GM12872 (cell line): ENCODE measurements around the gene PCED1B.

Source experiments
- TF ChIP-seq, protein P1 (sequence below): IDR thresholded peaks from 3 replicates; pipeline ENCODE4 v1.5.1; 2011; ENCODE audit warnings: low read depth, mild to moderate bottlenecking, low read length, moderate library complexity; ENCODE audit not compliant: insufficient read depth

PCED1B gene

DNA sequence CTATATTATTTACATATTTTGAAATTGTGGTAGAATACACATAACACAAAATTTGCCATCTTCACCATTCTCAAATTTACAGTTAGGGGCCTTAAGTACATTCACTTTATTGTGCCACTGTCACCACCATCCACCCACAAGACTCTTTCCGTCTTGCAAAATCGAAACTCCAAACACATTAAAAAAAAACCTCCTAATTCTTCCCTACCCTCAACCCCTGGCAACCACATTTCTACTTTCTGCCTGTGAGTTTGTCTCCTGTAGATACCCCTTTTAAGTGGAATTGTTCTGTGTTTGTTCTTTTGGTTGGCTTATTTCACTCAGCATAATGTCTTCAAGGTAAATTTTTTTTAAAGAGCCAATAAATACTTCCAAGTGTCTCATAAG, 32.0 kb downstream of the PCED1B start:
- TF ChIP-seq, protein P1, sequence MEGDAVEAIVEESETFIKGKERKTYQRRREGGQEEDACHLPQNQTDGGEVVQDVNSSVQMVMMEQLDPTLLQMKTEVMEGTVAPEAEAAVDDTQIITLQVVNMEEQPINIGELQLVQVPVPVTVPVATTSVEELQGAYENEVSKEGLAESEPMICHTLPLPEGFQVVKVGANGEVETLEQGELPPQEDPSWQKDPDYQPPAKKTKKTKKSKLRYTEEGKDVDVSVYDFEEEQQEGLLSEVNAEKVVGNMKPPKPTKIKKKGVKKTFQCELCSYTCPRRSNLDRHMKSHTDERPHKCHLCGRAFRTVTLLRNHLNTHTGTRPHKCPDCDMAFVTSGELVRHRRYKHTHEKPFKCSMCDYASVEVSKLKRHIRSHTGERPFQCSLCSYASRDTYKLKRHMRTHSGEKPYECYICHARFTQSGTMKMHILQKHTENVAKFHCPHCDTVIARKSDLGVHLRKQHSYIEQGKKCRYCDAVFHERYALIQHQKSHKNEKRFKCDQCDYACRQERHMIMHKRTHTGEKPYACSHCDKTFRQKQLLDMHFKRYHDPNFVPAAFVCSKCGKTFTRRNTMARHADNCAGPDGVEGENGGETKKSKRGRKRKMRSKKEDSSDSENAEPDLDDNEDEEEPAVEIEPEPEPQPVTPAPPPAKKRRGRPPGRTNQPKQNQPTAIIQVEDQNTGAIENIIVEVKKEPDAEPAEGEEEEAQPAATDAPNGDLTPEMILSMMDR, result no peak

DNA sequence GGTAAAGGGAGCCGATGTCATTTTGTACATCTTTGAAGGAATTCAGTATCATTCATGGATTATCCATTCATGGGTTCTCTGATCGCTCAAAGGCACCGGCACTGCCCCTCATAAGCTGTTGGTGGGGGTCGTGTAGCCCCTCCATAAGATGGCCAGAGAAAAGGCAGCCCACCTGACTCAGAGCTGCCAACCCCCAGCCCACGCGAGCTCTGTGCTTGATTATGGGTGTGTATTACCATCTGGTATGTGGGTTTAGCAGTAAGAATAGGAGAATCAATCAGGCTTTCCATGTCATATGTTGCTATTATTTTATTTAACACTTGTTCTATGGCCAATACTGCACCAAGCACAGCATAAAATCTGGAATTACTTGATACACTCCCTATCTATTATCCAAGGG, 32.4 kb downstream of the PCED1B start:
- TF ChIP-seq, protein P1, result no peak

DNA sequence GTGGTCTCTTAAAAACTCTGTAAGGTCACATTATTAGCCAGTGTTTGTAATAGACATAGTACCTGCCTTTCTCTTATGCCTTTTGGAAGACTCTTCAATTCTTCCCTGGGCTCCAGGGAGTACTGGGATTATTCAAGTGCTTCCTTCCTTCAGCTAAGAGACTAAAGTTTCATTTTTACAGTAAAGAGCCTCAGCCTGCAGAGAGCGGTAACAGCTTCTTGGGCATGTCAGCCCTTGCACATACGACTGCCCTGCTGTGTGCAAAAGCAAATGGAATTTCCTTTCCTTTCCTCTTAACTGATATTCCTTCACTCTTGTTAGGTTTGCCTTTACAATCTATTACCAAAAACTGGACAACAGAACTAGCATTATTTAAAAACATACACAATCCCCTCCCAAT, 33.3 kb downstream of the PCED1B start:
- TF ChIP-seq, protein P1, result no peak

DNA sequence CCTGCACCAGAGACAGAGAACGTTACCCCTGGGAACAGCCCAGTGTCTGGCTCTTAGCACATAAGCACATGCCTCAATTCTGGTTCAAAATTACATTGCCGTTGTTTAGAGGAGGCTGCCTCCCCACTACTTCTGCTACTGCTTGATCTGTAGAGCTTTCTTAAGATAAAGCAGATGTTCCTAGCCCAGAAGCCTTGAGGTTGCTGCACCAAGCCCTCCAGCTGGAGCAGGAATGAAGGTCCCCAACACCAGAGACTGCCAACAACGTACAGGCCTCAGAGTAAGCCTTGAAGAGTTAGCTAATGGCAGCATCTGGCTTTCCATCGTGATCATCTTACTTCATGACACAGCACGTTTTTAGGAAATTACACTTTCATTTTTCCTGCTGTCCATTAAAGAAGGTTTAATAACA, 35.1 kb downstream of the PCED1B start:
- TF ChIP-seq, protein P1, result no peak

DNA sequence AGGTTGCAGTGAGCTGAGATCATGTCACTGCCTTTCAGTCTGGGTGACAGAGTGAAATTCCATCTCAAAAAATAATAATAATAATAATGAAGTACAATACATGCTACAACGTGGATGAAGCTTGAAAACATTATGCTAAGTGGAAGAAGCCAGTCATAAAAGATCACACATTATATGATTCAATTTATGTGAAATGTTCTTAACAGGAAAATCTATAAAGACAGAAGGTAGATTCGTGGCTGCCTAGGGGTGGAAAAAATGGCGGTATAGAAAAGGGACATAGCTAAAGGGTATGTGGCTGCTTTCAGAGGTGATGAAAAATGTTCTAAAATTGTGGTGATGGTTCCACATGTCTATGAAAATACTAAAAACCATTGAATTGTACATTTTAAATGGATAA, 41.3 kb downstream of the PCED1B start:
- TF ChIP-seq, protein P1, result no peak

DNA sequence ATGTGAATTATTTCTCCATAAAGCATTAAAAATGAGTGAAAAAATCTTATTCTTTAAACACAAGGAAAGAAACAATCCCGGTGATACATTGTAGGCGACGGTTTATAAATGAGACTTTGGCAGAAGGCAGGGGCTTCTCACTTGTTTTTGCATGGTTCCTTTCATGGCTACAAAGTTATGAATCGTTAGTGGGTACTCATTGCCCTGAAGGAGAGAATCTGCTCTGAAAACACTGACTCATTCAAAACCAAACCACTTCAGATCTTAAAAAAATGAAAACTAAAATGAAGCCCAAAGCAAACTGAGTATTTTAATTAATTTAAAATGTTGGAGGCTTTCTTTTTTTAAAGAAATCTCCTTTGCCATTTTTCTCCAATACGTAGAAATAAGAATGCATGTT, 41.7 kb downstream of the PCED1B start:
- TF ChIP-seq, protein P1, result no peak

DNA sequence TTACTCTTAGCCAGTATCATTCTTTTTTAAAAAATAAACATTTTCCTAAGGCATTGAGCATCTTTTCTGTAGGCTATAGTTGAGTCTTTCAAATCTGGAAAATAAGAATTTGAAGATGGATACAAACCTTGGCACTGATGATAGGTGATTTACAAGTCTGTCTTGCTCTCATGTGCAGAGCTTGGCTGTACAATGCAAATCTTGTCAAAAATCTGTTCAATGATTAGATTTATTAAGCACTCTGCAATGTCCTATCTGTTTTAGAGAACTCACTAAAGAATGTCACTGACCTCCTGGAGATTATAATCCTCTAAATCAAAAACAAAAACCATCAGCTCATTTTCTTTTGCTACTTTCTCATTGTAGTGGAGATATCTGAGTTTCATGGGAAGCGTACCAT, 43.2 kb downstream of the PCED1B start:
- TF ChIP-seq, protein P1, result no peak

DNA sequence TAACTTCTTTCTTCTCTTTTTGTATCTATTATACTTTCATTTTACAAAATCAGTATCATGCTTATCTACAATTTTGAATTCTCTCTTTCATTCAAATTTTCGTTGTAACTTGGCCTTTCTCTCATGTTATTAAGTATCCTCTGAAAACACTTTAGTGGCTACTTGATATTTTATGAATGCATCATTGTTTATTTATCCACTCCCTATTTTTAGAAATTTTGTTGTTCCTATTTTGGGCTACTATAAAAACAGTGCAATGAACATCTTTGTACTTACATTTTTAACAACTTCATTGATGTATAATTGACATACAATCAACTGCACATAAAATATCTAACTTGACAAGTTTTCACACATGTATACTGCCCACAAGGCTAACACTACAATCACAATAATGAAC, 44.3 kb downstream of the PCED1B start:
- TF ChIP-seq, protein P1, result no peak
